Measurements from ENCODE around the gene BIRC2. TPM values are rescaled to one million over a fixed set of nuclear protein-coding genes. Genes with fewer than 3 reads are reported as not detected.

The BIRC2 gene
- total and polyA plus RNA-seq, 9 of the 15 experiments (the other 6 are each of a cell fraction or from before 2014, with no cell fraction given), result 14.3 to 45.9 (median 20.7) TPM

DNA sequence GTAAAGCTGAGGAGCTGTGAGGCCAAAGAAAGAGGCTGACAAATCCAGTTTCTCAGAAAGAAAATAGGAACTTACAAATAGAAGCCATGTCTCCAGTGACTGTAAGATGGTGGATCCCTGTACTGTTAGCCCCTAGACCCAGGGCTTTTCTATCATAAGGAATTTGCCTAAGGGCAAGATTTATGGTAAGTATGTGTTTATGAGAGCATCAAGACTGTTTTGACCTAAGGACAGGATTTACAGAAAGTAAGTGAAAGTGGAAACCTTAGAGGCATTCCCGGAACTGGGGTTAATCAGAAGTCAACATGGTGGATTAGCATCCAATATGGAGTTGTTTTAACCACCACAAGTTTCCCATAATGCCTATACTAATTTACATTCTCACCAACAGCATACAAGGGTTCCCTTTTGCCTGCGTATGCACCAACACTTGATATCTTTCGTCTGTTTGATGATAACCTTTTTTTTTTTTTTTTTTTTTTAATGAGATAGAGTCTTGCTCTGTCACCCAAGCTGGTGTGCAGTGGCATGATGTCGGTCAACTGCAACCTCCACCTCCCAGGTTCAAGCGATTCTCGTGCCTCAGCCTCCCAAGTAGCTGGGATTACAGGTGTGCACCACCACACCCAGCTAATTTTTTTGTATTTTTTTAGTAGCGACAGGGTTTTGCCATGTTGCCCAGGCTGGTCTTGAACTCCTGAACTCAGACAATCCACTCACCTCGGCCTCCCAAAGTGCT, 40.2 kb downstream of the BIRC2 start (continued):
- TF ChIP-seq, protein P1, sequence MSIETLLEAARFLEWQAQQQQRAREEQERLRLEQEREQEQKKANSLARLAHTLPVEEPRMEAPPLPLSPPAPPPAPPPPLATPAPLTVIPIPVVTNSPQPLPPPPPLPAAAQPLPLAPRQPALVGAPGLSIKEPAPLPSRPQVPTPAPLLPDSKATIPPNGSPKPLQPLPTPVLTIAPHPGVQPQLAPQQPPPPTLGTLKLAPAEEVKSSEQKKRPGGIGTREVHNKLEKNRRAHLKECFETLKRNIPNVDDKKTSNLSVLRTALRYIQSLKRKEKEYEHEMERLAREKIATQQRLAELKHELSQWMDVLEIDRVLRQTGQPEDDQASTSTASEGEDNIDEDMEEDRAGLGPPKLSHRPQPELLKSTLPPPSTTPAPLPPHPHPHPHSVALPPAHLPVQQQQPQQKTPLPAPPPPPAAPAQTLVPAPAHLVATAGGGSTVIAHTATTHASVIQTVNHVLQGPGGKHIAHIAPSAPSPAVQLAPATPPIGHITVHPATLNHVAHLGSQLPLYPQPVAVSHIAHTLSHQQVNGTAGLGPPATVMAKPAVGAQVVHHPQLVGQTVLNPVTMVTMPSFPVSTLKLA (conservative IDR thresholded peaks at IDR 0.05), result no peak
- TF ChIP-seq ILK (tag; IDR thresholded peaks at IDR 0.05; ENCODE audit: borderline replicate concordance, low read depth) (no peak), ZHX1 (conservative IDR thresholded peaks at IDR 0.05; ENCODE audit: low read length) (no peak), CEBPG (CRISPR knock-in tag; IDR thresholded peaks at IDR 0.05) (no peak), CEBPG (tag; conservative IDR thresholded peaks at IDR 0.05 in 1 of 2, IDR thresholded peaks at IDR 0.05 in 1 of 2) (no peak), ZNF282 (CRISPR knock-in tag; IDR thresholded peaks at IDR 0.05) (no peak), ZBTB34 (CRISPR knock-in tag; IDR thresholded peaks at IDR 0.05) (no peak), ZNF778 (CRISPR knock-in tag; IDR thresholded peaks at IDR 0.05) (no peak), PTRF (tag; IDR thresholded peaks at IDR 0.05) (no peak), TRIM28 (IDR thresholded peaks at IDR 0.05) (no peak), KLF6 (CRISPR knock-in tag; IDR thresholded peaks at IDR 0.05; ENCODE audit: borderline replicate concordance) (no peak), NFE2 (IDR thresholded peaks at IDR 0.05; ENCODE audit: low read depth) (no peak), SUPT5H (IDR thresholded peaks at IDR 0.05) (peak; percentile 44), MEF2D (tag; conservative IDR thresholded peaks at IDR 0.05; ENCODE audit: low read depth) (no peak), ATF3 (IDR thresholded peaks at IDR 0.05) (no peak), ATF3 (CRISPR knock-in tag; conservative IDR thresholded peaks at IDR 0.05) (no peak), ZNF589 (CRISPR knock-in tag; IDR thresholded peaks at IDR 0.05; ENCODE audit: low read depth) (no peak), ZFP30 (CRISPR knock-in tag; IDR thresholded peaks at IDR 0.05; ENCODE audit: borderline replicate concordance) (no peak)
- TF ChIP-seq, protein P2, sequence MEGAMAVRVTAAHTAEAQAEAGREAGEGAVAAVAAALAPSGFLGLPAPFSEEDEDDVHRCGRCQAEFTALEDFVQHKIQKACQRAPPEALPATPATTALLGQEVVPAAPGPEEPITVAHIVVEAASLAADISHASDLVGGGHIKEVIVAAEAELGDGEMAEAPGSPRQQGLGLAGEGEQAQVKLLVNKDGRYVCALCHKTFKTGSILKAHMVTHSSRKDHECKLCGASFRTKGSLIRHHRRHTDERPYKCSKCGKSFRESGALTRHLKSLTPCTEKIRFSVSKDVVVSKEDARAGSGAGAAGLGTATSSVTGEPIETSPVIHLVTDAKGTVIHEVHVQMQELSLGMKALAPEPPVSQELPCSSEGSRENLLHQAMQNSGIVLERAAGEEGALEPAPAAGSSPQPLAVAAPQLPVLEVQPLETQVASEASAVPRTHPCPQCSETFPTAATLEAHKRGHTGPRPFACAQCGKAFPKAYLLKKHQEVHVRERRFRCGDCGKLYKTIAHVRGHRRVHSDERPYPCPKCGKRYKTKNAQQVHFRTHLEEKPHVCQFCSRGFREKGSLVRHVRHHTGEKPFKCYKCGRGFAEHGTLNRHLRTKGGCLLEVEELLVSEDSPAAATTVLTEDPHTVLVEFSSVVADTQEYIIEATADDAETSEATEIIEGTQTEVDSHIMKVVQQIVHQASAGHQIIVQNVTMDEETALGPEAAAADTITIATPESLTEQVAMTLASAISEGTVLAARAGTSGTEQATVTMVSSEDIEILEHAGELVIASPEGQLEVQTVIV (CRISPR knock-in tag; IDR thresholded peaks at IDR 0.05; ENCODE audit: borderline replicate concordance), result no peak

All from K562 (cell line).